Panc1 (cell line): ENCODE measurements around the gene WDR20. TPM values are rescaled to one million over a fixed set of nuclear protein-coding genes. Genes with fewer than 3 reads are reported as not detected.
"Not testable (repeated sequence)": the region's sequence is repeated elsewhere in the genome, so short reads cannot be mapped to it uniquely, and the experiment has no call there.

Source experiments
- ATAC-seq: fragments of 200-7000 bp; cut with Tn5 transposase; 2 replicates; pipeline ENCODE4 v1.9.1; 2020; ENCODE audit warnings: mild to moderate bottlenecking, moderate library complexity
- BruUV-seq: library from RNA; stranded (reverse); fragments of 400-500 nt; replicated peaks from 2 replicates; lab custom pipeline; 2021; lab: Mats Ljungman, UMichigan
- CTCF ChIA-PET: fragments of 300-600 bp; sonication (Branson Sonifier 250); formaldehyde crosslinking; loops from one replicate; lab custom pipeline; 2022; ENCODE audit warnings: antibody characterized with exemption; lab: Charles Lee
- POLR2A ChIA-PET: fragments of 300-600 bp; sonication (Branson Sonifier 250); formaldehyde crosslinking; loops from one replicate; lab custom pipeline; 2022; ENCODE audit warnings: antibody characterized with exemption; lab: Charles Lee
- DNase-seq: peaks from one replicate; pipeline ENCODE4 v3.0.0-alpha.2; 2010; ENCODE audit warnings: low read depth, low spot score
- H3K27ac ChIP-seq: 2 replicates; pipeline ENCODE4 v1.5.1; 2011; ENCODE audit warnings: mild to moderate bottlenecking, low read length, inconsistent platforms
- H3K27me3 ChIP-seq: fragments of 200-500 bp; sonication (Bioruptor generic); 2 replicates; pipeline ENCODE4 v1.6.0; 2014; ENCODE audit warnings: low read length, inconsistent platforms; ENCODE audit not compliant: control insufficient read depth, insufficient read depth
- H3K36me3 ChIP-seq: fragments of 200-500 bp; sonication (Bioruptor generic); 2 replicates; pipeline ENCODE4 v1.5.1; 2014; ENCODE audit warnings: inconsistent platforms, mild to moderate bottlenecking, low read length, moderate library complexity; ENCODE audit not compliant: control insufficient read depth, insufficient read depth
- H3K4me1 ChIP-seq: 2 replicates; pipeline ENCODE4 v1.5.1; 2011; ENCODE audit warnings: inconsistent platforms, mild to moderate bottlenecking, low read length, moderate library complexity; ENCODE audit not compliant: control insufficient read depth, insufficient read depth
- H3K4me3 ChIP-seq, 2 experiments: 2 replicates each; pipeline ENCODE4 v1.5.1; 2011 to 2012; ENCODE audit warnings: low read depth in 2 of 2, low read length in 2 of 2, mild to moderate bottlenecking in 2 of 2, inconsistent platforms in 1 of 2, moderate library complexity in 1 of 2
- H3K9me3 ChIP-seq: fragments of 200-500 bp; sonication (Bioruptor generic); 2 replicates; pipeline ENCODE4 v1.5.1; 2014; ENCODE audit warnings: low read depth, mild to moderate bottlenecking, inconsistent platforms, low read length, moderate library complexity; ENCODE audit not compliant: control insufficient read depth, insufficient read depth
- POLR2AphosphoS5 ChIP-seq: IDR thresholded peaks from 2 replicates; pipeline ENCODE4 v1.6.1; 2012; ENCODE audit warnings: mild to moderate bottlenecking, low read depth, low read length, moderate library complexity
- SIN3A ChIP-seq: IDR thresholded peaks from 2 replicates; pipeline ENCODE4 v1.6.1; 2012; ENCODE audit warnings: low read depth, mild to moderate bottlenecking, low read length, moderate library complexity, borderline replicate concordance; ENCODE audit not compliant: insufficient read depth
- TCF7L2 ChIP-seq: IDR thresholded peaks from 2 replicates; pipeline ENCODE4 v1.6.1; 2011; ENCODE audit warnings: mild to moderate bottlenecking, low read depth, low read length, inconsistent platforms
- in situ Hi-C: cut with HindIII; loops from 2 replicates; pipeline ENCODE4 v1.10.0; 2016; ENCODE audit warnings: low sequenced_read_pairs, low pct_unique_long_range_greater_than_20kb
- intact Hi-C: fragments of 100-400 bp; cut with micrococcal nuclease; formaldehyde crosslinking; loops from one replicate; pipeline ENCODE4 v1.10.0; 2022; ENCODE audit not compliant: unreplicated experiment
- total RNA-seq: library from RNA; stranded (reverse); gene quantifications from one replicate; pipeline ENCODE4 v1.2.1, GENCODE V29; 2021; ENCODE audit not compliant: unreplicated experiment
- TF ChIP-seq, protein P1 (sequence below): fragments of 450-650 bp; IDR thresholded peaks from 2 replicates; pipeline ENCODE4 v1.5.1; 2017; ENCODE audit warnings: mild to moderate bottlenecking
- TF ChIP-seq, protein P2 (sequence below), 2 experiments: IDR thresholded peaks; 2 replicates each; pipeline ENCODE4 v1.6.1; 2011 to 2012; ENCODE audit warnings: low read depth in 2 of 2, control low read depth in 1 of 2, low read length in 1 of 2, mild to moderate bottlenecking in 1 of 2, moderate library complexity in 1 of 2; ENCODE audit not compliant: insufficient read depth in 1 of 2

WDR20 gene
- total RNA-seq, 1 experiment from 2014 or later: 20.2 TPM

DNA sequence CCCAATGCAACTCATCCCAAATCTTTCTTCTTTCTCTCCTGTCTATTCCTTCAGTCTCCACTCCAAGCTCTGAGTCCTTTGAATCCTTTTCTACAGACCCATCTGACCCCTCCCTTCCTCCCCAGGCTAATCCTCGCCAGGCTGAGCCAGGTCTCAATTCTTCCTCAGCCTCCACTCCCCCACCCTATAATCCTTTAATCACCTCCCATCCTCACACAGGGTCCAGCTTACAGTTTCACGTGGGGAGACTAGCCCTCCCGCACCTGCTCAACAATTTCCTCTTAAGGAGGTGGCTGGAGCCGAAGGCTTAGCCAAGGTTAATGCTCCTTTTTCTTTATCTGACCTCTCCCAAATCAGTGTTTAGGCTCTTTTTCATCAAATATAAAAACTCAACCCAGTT lies 101.5 kb downstream of the WDR20 start:
- DNase-seq (no peak), ATAC-seq (no peak)
- ChIA-PET POLR2A (no interaction called here), CTCF (no interaction called here)
- H3K4me3 ChIP-seq: no peak overlapping the region
- H3K36me3 ChIP-seq: no peaks in the 10 kb centered on the region
- intact Hi-C loops (no loop called here), in situ Hi-C loops (no loop called here)
- no peaks in the 10 kb centered on the region for H3K4me1 ChIP-seq
- no peak overlapping the region for H3K27ac ChIP-seq
- BruUV-seq: no TSS peak
- H3K27me3 ChIP-seq: no peaks in the 10 kb centered on the region
- no peaks in the 10 kb centered on the region for H3K9me3 ChIP-seq
- TF ChIP-seq, protein P1, sequence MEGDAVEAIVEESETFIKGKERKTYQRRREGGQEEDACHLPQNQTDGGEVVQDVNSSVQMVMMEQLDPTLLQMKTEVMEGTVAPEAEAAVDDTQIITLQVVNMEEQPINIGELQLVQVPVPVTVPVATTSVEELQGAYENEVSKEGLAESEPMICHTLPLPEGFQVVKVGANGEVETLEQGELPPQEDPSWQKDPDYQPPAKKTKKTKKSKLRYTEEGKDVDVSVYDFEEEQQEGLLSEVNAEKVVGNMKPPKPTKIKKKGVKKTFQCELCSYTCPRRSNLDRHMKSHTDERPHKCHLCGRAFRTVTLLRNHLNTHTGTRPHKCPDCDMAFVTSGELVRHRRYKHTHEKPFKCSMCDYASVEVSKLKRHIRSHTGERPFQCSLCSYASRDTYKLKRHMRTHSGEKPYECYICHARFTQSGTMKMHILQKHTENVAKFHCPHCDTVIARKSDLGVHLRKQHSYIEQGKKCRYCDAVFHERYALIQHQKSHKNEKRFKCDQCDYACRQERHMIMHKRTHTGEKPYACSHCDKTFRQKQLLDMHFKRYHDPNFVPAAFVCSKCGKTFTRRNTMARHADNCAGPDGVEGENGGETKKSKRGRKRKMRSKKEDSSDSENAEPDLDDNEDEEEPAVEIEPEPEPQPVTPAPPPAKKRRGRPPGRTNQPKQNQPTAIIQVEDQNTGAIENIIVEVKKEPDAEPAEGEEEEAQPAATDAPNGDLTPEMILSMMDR: no peak
- TF ChIP-seq TCF7L2 (no peak), POLR2AphosphoS5 (no peak), SIN3A (no peak)
- TF ChIP-seq, protein P2, sequence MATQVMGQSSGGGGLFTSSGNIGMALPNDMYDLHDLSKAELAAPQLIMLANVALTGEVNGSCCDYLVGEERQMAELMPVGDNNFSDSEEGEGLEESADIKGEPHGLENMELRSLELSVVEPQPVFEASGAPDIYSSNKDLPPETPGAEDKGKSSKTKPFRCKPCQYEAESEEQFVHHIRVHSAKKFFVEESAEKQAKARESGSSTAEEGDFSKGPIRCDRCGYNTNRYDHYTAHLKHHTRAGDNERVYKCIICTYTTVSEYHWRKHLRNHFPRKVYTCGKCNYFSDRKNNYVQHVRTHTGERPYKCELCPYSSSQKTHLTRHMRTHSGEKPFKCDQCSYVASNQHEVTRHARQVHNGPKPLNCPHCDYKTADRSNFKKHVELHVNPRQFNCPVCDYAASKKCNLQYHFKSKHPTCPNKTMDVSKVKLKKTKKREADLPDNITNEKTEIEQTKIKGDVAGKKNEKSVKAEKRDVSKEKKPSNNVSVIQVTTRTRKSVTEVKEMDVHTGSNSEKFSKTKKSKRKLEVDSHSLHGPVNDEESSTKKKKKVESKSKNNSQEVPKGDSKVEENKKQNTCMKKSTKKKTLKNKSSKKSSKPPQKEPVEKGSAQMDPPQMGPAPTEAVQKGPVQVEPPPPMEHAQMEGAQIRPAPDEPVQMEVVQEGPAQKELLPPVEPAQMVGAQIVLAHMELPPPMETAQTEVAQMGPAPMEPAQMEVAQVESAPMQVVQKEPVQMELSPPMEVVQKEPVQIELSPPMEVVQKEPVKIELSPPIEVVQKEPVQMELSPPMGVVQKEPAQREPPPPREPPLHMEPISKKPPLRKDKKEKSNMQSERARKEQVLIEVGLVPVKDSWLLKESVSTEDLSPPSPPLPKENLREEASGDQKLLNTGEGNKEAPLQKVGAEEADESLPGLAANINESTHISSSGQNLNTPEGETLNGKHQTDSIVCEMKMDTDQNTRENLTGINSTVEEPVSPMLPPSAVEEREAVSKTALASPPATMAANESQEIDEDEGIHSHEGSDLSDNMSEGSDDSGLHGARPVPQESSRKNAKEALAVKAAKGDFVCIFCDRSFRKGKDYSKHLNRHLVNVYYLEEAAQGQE (IDR thresholded peaks at IDR 0.05; ENCODE audit: insufficient read depth in 1 of 2, low read depth in 2 of 2, low read length in 1 of 2): no peak

DNA sequence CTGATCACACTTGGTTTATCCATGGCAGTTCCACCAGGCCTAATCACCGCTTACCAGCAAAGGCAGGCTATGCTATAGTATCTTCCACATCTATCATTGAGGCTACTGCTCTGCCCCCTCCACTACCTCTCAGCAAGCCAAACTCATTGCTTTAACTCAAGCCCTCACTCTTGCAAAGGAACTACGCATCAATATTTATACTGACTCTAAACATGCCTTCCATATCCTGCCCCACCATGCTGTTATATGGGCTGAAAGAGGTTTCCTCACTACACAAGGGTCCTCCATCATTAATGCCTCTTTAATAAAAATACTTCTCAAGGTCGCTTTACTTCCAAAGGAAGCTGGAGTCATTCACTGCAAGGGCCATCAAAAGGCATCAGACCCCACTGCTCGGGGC lies 104.1 kb downstream of the WDR20 start:
- intact Hi-C loops, H3K9me3 ChIP-seq, H3K27ac ChIP-seq, H3K4me3 ChIP-seq, ATAC-seq, H3K36me3 ChIP-seq, CTCF ChIA-PET, H3K27me3 ChIP-seq, BruUV-seq, in situ Hi-C loops, H3K4me1 ChIP-seq, DNase-seq, POLR2A ChIA-PET: not testable (repeated sequence)

DNA sequence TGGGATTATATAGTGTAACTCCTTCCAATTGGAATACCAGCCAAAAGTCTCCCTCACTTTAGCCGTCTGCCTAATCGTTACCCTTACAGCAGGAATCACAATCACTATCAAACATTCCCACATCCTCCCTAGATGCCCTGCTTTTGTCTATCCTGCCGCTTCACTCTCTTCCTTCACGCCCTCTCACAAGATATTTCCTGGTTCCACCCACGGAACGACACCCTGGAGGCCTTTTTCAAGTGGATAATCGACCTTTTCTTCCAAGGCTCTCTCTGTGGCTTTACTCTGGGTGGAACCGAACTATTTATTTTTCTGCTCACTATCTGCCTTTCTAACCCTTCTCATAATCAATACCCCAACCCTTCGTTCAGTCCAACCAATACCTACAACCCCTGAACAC lies 106.4 kb downstream of the WDR20 start:
- no peak for ATAC-seq
- H3K27ac ChIP-seq: no peak overlapping the region
- CTCF ChIA-PET: no interaction called here
- DNase-seq: no peak
- H3K27me3 ChIP-seq: no peaks in the 10 kb centered on the region
- no peaks in the 10 kb centered on the region for H3K9me3 ChIP-seq
- no peaks in the 10 kb centered on the region for H3K36me3 ChIP-seq
- H3K4me3 ChIP-seq: no peak overlapping the region
- TF ChIP-seq POLR2AphosphoS5: no peak
- intact Hi-C loops: no loop called here
- no peaks in the 10 kb centered on the region for H3K4me1 ChIP-seq
- POLR2A ChIA-PET: interaction anchor here (0.6 kb wide), 1 partner anchor 61 kb away, joined by 3 read pairs; no protein-coding TSS in a partner anchor
- no TSS peak for BruUV-seq
- in situ Hi-C loops: no loop called here
